Neuronal stem cell (in vitro differentiated cells): ENCODE results near the gene HELZ2.

Experiments used
- DNase-seq: peaks from one replicate; pipeline ENCODE4 v3.0.0-alpha.2; 2013; ENCODE audit warnings: low spot score
- H2AFZ ChIP-seq: one replicate; pipeline ENCODE4 v1.6.1; 2013; ENCODE audit warnings: mild to moderate bottlenecking, low read length, inconsistent platforms
- H2AK5ac ChIP-seq: 2 replicates; pipeline ENCODE4 v1.6.1; 2013; ENCODE audit warnings: low read depth, mild to moderate bottlenecking, inconsistent platforms, low read length, moderate library complexity, mixed read lengths
- H2BK120ac ChIP-seq: 2 replicates; pipeline ENCODE4 v1.6.1; 2013; ENCODE audit warnings: low read depth, mild to moderate bottlenecking, inconsistent platforms, low read length, moderate library complexity, mixed read lengths
- H2BK12ac ChIP-seq: one replicate; pipeline ENCODE4 v1.6.1; 2013; ENCODE audit warnings: low read length, inconsistent platforms
- H2BK15ac ChIP-seq: 2 replicates; pipeline ENCODE4 v1.6.1; 2013; ENCODE audit warnings: mild to moderate bottlenecking, low read length, inconsistent platforms, mixed read lengths
- H2BK5ac ChIP-seq: one replicate; pipeline ENCODE4 v1.6.1; 2013; ENCODE audit warnings: inconsistent platforms, mild to moderate bottlenecking, low read length, moderate library complexity
- H3K14ac ChIP-seq: one replicate; pipeline ENCODE4 v1.6.1; 2013; ENCODE audit warnings: low read length, inconsistent platforms
- H3K18ac ChIP-seq: 2 replicates; pipeline ENCODE4 v1.6.1; 2013; ENCODE audit warnings: low read length, inconsistent platforms
- H3K23ac ChIP-seq: 2 replicates; pipeline ENCODE4 v1.6.1; 2013; ENCODE audit warnings: low read depth, mild to moderate bottlenecking, mixed read lengths, low read length, inconsistent platforms; ENCODE audit not compliant: poor library complexity
- H3K27ac ChIP-seq: replicated peaks from 3 replicates; pipeline ENCODE4 v1.5.1; 2013; ENCODE audit warnings: low read length, inconsistent platforms
- H3K27me3 ChIP-seq, 3 experiments: 2 replicates each; pipeline ENCODE4 v1.6.1; 2013; ENCODE audit warnings: low read length in 3 of 3, mild to moderate bottlenecking in 2 of 3, inconsistent platforms in 1 of 3, low read depth in 1 of 3, mixed read lengths in 1 of 3, moderate library complexity in 1 of 3; ENCODE audit not compliant: control insufficient read depth in 3 of 3, insufficient read depth in 3 of 3
- H3K36me3 ChIP-seq, 2 donors: replicated peaks in 1 of 2; 2 replicates each; pipeline ENCODE4 v1.6.1; 2013; ENCODE audit warnings: low read length in 2 of 2; ENCODE audit not compliant: control insufficient read depth in 2 of 2, insufficient read depth in 2 of 2
- H3K4ac ChIP-seq: 2 replicates; pipeline ENCODE4 v1.6.1; 2013; ENCODE audit warnings: inconsistent platforms, mild to moderate bottlenecking, low read length, moderate library complexity
- H3K4me1 ChIP-seq, 2 donors: 1 replicate in 1 of 2; 2 replicates in 1 of 2; pipeline ENCODE4 v1.6.1; 2013; ENCODE audit warnings: low read length in 2 of 2, low read depth in 1 of 2; ENCODE audit not compliant: control insufficient read depth in 2 of 2, insufficient read depth in 1 of 2
- H3K4me2 ChIP-seq: one replicate; pipeline ENCODE4 v1.6.1; 2013; ENCODE audit warnings: mild to moderate bottlenecking, low read length, inconsistent platforms; ENCODE audit not compliant: insufficient read depth, poor library complexity, severe bottlenecking
- H3K4me3 ChIP-seq, 2 donors: 2 replicates each; pipeline ENCODE4 v1.5.1; 2013; ENCODE audit warnings: low read length in 2 of 2, mild to moderate bottlenecking in 2 of 2, inconsistent platforms in 1 of 2, moderate library complexity in 1 of 2
- H3K79me1 ChIP-seq: one replicate; pipeline ENCODE4 v1.6.1; 2013; ENCODE audit warnings: low read depth, mild to moderate bottlenecking, inconsistent platforms, low read length, moderate library complexity
- H3K9ac ChIP-seq: one replicate; pipeline ENCODE4 v1.6.1; 2013; ENCODE audit warnings: mild to moderate bottlenecking, low read depth, low read length, inconsistent platforms; ENCODE audit not compliant: poor library complexity
- H3K9me3 ChIP-seq, 2 donors: replicated peaks in 1 of 2; 2 replicates each; pipeline versions ENCODE3 to v1.6.1; 2013; ENCODE audit warnings: low read length in 2 of 2, mild to moderate bottlenecking in 2 of 2, inconsistent platforms in 1 of 2, low read depth in 1 of 2, mixed read lengths in 1 of 2, moderate library complexity in 1 of 2; ENCODE audit not compliant: control insufficient read depth in 2 of 2, insufficient read depth in 1 of 2
- H4K8ac ChIP-seq: one replicate; pipeline ENCODE4 v1.6.1; 2013; ENCODE audit warnings: low read depth, mild to moderate bottlenecking, inconsistent platforms, low read length, moderate library complexity
- H4K91ac ChIP-seq: one replicate; pipeline ENCODE4 v1.6.1; 2013; ENCODE audit warnings: low read length, low read depth, mild to moderate bottlenecking, inconsistent platforms; ENCODE audit not compliant: poor library complexity
- WGBS, 2 donors: extraction: QIAGEN DNeasy Blood & Tissue Kit; methylation state at CpG; one replicate each; pipeline ENCODE4 v1.1.7; 2013; ENCODE audit warnings: missing lambda C conversion rate in 2 of 2, mixed read lengths in 1 of 2; ENCODE audit not compliant: insufficient read length in 2 of 2, insufficient replicate concordance in 1 of 2; ENCODE audit errors: extremely low coverage in 2 of 2; 5-methylcytosine and 5-hydroxymethylcytosine counted together

HELZ2 gene

GRCh38 chr20:63537525-63538203 lies 36.4 kb downstream of the HELZ2 start:
- H2BK120ac ChIP-seq, result no peak overlapping the region
- H2BK15ac ChIP-seq, result peak overlapping the region; percentile 99
- peak overlapping the region; percentile 75 for H2BK5ac ChIP-seq
- peak overlapping the region; percentile 76 for H3K4ac ChIP-seq
- peak overlapping the region; percentile 100 for H2BK12ac ChIP-seq
- peak overlapping the region; percentile 45 for H3K4me2 ChIP-seq
- peak overlapping the region; percentile 100 for H2AK5ac ChIP-seq
- H3K9me3 ChIP-seq, result no peaks in the 10 kb centered on the region
- peak overlapping the region; percentile 84 for H2AFZ ChIP-seq
- H3K23ac ChIP-seq, result peak overlapping the region; percentile 80
- no peak overlapping the region for H4K91ac ChIP-seq
- H3K18ac ChIP-seq, result peak overlapping the region; percentile 90
- H3K14ac ChIP-seq, result no peak overlapping the region
- H4K8ac ChIP-seq, result peak overlapping the region; percentile 17
- no CpG with 5 or more reads among the region's 34 CpGs for WGBS, 2 donors
- peak overlapping the region; percentile 81 for H3K9ac ChIP-seq
- H3K27ac ChIP-seq, result no peak overlapping the region
- no peaks in the 10 kb centered on the region for H3K36me3 ChIP-seq
- peak; percentile 82 for DNase-seq
- no peaks in the 10 kb centered on the region for H3K79me1 ChIP-seq
- H3K4me1 ChIP-seq, result peaks cover 16 to 21% of the 10 kb centered on the region in 2 donors
- H3K4me3 ChIP-seq, result peak overlapping the region in 1 of 2 donors; percentile 27
- H3K27me3 ChIP-seq, result peaks cover 0 to 20% (median 0%) of the 10 kb centered on the region in 3 experiments

GRCh38 chr20:63536997-63537524 lies 37.0 kb downstream of the HELZ2 start, which contains the start of gene PTK6:
Gene PTK6 (minus strand): TSS chr20:63537376. CDS start chr20:63537314, 62 bp downstream.
- H3K14ac ChIP-seq, result no peak within 1 kb of the TSS
- H3K4me1 ChIP-seq, result peaks cover 16 to 21% of the 10 kb centered on the region in 2 donors
- no CpG with 5 or more reads among the region's 29 CpGs for WGBS, 2 donors
- peak within 1 kb of the TSS; percentile 99 for H2BK15ac ChIP-seq
- H4K91ac ChIP-seq, result no peak within 1 kb of the TSS
- H3K18ac ChIP-seq, result peak within 1 kb of the TSS; percentile 90
- no peak for DNase-seq
- H2AFZ ChIP-seq, result peak within 1 kb of the TSS; percentile 84
- H3K4ac ChIP-seq, result peak within 1 kb of the TSS; percentile 76
- peak within 1 kb of the TSS; percentile 75 for H2BK5ac ChIP-seq
- H3K27me3 ChIP-seq, result peaks cover 0 to 18% (median 0%) of the 10 kb centered on the region in 3 experiments
- no peak within 1 kb of the TSS for H2BK120ac ChIP-seq
- H2AK5ac ChIP-seq, result peak within 1 kb of the TSS; percentile 100
- H3K79me1 ChIP-seq, result no peaks in the 10 kb centered on the region
- peak within 1 kb of the TSS in 1 of 2 donors; percentile 27 for H3K4me3 ChIP-seq
- H3K36me3 ChIP-seq, result no peaks in the 10 kb centered on the region
- H2BK12ac ChIP-seq, result peak within 1 kb of the TSS; percentile 100
- H4K8ac ChIP-seq, result peak within 1 kb of the TSS; percentile 43
- no peak within 1 kb of the TSS for H3K27ac ChIP-seq
- peaks cover 0 to 1% of the 10 kb centered on the region in 2 donors for H3K9me3 ChIP-seq
- H3K9ac ChIP-seq, result peak within 1 kb of the TSS; percentile 81
- peak within 1 kb of the TSS; percentile 45 for H3K4me2 ChIP-seq
- peak within 1 kb of the TSS; percentile 80 for H3K23ac ChIP-seq

- Histone ChIP-seq H3K14ac (no peak overlapping the region), H2AK5ac (peak overlapping the region; percentile 100), H2BK120ac (no peak overlapping the region), H2BK5ac (peak overlapping the region; percentile 44), H3K9ac (peak overlapping the region; percentile 30), H3K4me2 (no peak overlapping the region), H2AFZ (peak overlapping the region; percentile 53), H3K4me3 (no peak overlapping the region), H3K18ac (peak overlapping the region; percentile 20), H3K4me1 (peaks cover 16 to 21% of the 10 kb centered on the region in 2 donors), H3K27ac (no peak overlapping the region), H2BK15ac (peak overlapping the region; percentile 97), H3K23ac (peak overlapping the region; percentile 80), H2BK12ac (peak overlapping the region; percentile 97), H4K8ac (no peak overlapping the region), H3K79me1 (no peaks in the 10 kb centered on the region), H3K36me3 (no peaks in the 10 kb centered on the region), H3K4ac (no peak overlapping the region), H4K91ac (no peak overlapping the region), H3K27me3 (peaks cover 0 to 16% (median 0%) of the 10 kb centered on the region in 3 experiments), H3K9me3 (peaks cover 0 to 2% of the 10 kb centered on the region in 2 donors)
- no CpG with 5 or more reads among the region's 35 CpGs for WGBS, 2 donors
- peak; percentile 31 for DNase-seq
Observed at GRCh38 chr20:63536241-63536977, 37.6 kb downstream of the HELZ2 start.
